HepG2 (cell line): ENCODE data around the gene DCAF8. TPM values are rescaled to one million over a fixed set of nuclear protein-coding genes. Genes with fewer than 3 reads are reported as not detected.

Source experiments
- ATAC-seq: fragments of 200-7000 bp; cut with Tn5 transposase; 3 replicates; pipeline ENCODE4 v1.9.1; 2020; ENCODE audit warnings: mild to moderate bottlenecking, moderate library complexity
- BruUV-seq: library from RNA; stranded (reverse); fragments of 400-500 nt; replicated peaks from 2 replicates; lab custom pipeline; 2021; lab: Mats Ljungman, UMichigan
- CTCF ChIA-PET: fragments of 300-600 bp; formaldehyde crosslinking; extraction: SDS; loops from one replicate; lab custom pipeline; 2021; ENCODE audit warnings: low total read pairs, inconsistent platforms, low intra/inter-chr PET ratio; lab: Yijun Ruan, JAX
- POLR2A ChIA-PET: fragments of 350-600 bp; sonication (Branson Sonifier 250); formaldehyde crosslinking; loops from one replicate; lab custom pipeline; 2020; ENCODE audit warnings: antibody characterized with exemption, inconsistent platforms; lab: Yijun Ruan, JAX
- DNase-seq: peaks from one replicate; pipeline ENCODE4 v3.0.0-alpha.2; 2015; ENCODE audit warnings: low spot score
- FAIRE-seq: peaks from 3 replicates; lab custom pipeline; 2011; peaks lifted over from hg19 to GRCh38; lab: Jason Lieb, UNC
- H2AFZ ChIP-seq: one replicate; pipeline ENCODE4 v1.6.1; 2011; ENCODE audit warnings: low read length, inconsistent platforms
- H3K27ac ChIP-seq: fragments of 300-600 bp; 3 replicates; pipeline ENCODE4 v1.8.0; 2011; ENCODE audit warnings: mixed run types, mild to moderate bottlenecking, mixed read lengths, low read length, inconsistent platforms; ENCODE audit not compliant: insufficient read depth; ENCODE audit errors: extremely low read length
- H3K27me3 ChIP-seq, 2 experiments: fragments of 200-600 bp in 1 of 2; 2 replicates in 1 of 2; 3 replicates in 1 of 2; pipeline versions ENCODE4 v1.6.0 to v1.8.0; 2011; ENCODE audit warnings: low read length in 2 of 2, mild to moderate bottlenecking in 2 of 2, moderate library complexity in 2 of 2, inconsistent platforms in 1 of 2; ENCODE audit not compliant: insufficient read depth in 2 of 2, control insufficient read depth in 1 of 2
- H3K36me3 ChIP-seq, 2 experiments: fragments of 200-600 bp in 1 of 2; replicated peaks in 1 of 2; 2 replicates in 1 of 2; 3 replicates in 1 of 2; pipeline versions ENCODE4 v1.5.1 to v1.8.0; 2011; ENCODE audit warnings: low read length in 2 of 2, inconsistent platforms in 1 of 2; ENCODE audit not compliant: insufficient read depth in 2 of 2, control insufficient read depth in 1 of 2
- H3K4me1 ChIP-seq: 2 replicates; pipeline ENCODE4 v1.5.1; 2012; ENCODE audit warnings: low read length, inconsistent platforms; ENCODE audit not compliant: insufficient read depth
- H3K4me2 ChIP-seq: 2 replicates; pipeline ENCODE4 v1.6.0; 2011; ENCODE audit warnings: low read depth, low read length, inconsistent platforms
- H3K4me3 ChIP-seq, 3 experiments: fragments of 200-600 bp in 1 of 3; sonication (generic), shearing (Covaris generic) in 1 of 3; replicated peaks in 1 of 3; 2 replicates each; pipeline ENCODE4 v1.5.1; 2011 to 2016; ENCODE audit warnings: low read length in 3 of 3, inconsistent platforms in 2 of 3, low read depth in 2 of 3, mild to moderate bottlenecking in 2 of 3, control low read depth in 1 of 3, mixed read lengths in 1 of 3; ENCODE audit not compliant: insufficient read depth in 1 of 3
- H3K79me2 ChIP-seq: one replicate; pipeline ENCODE4 v1.6.1; 2011; ENCODE audit warnings: low read length, inconsistent platforms; ENCODE audit not compliant: insufficient read depth
- H3K9ac ChIP-seq: 2 replicates; pipeline ENCODE4 v1.6.0; 2011; ENCODE audit warnings: mild to moderate bottlenecking, low read depth, low read length, inconsistent platforms; ENCODE audit not compliant: insufficient read depth
- H3K9me3 ChIP-seq: 2 replicates; pipeline ENCODE4 v1.5.1; 2012; ENCODE audit warnings: mild to moderate bottlenecking, low read length
- H4K20me1 ChIP-seq: 2 replicates; pipeline ENCODE4 v1.6.0; 2011; ENCODE audit warnings: inconsistent platforms, mild to moderate bottlenecking, low read length, moderate library complexity; ENCODE audit not compliant: insufficient read depth
- CREB3 ChIP-seq: sonication (generic); formaldehyde crosslinking; IDR thresholded peaks from 2 replicates; pipeline ENCODE4 v1.5.0; 2020; ENCODE audit warnings: missing genetic modification reagents
- GATAD2A ChIP-seq: IDR thresholded peaks from 2 replicates; pipeline ENCODE4 v1.6.1; 2016
- LBX2 ChIP-seq: sonication (generic); formaldehyde crosslinking; IDR thresholded peaks from 2 replicates; pipeline ENCODE4 v1.5.0; 2020; ENCODE audit warnings: missing genetic modification reagents, mild to moderate bottlenecking, borderline replicate concordance
- MAX ChIP-seq: IDR thresholded peaks from 2 replicates; pipeline ENCODE4 v1.6.1; 2012; ENCODE audit warnings: inconsistent platforms
- MBD4 ChIP-seq: IDR thresholded peaks from 2 replicates; pipeline ENCODE4 v1.6.1; 2012; ENCODE audit warnings: low read length, inconsistent platforms, borderline replicate concordance
- MLX ChIP-seq: IDR thresholded peaks from 2 replicates; pipeline ENCODE4 v1.6.1; 2016
- PPARG ChIP-seq: conservative IDR thresholded peaks from 2 replicates; pipeline ENCODE4 v1.6.1; 2016; ENCODE audit warnings: missing biosample characterization, missing genetic modification reagents
- SETDB1 ChIP-seq: sonication (generic); formaldehyde crosslinking; IDR thresholded peaks from 2 replicates; pipeline ENCODE4 v1.5.1; 2020; ENCODE audit warnings: missing genetic modification reagents, mild to moderate bottlenecking, borderline replicate concordance
- SMARCE1 ChIP-seq: fragments of 450-650 bp; IDR thresholded peaks from 2 replicates; pipeline ENCODE4 v1.6.1; 2017; ENCODE audit warnings: borderline replicate concordance
- SP140L ChIP-seq: sonication (generic); formaldehyde crosslinking; IDR thresholded peaks from 2 replicates; pipeline ENCODE4 v1.4.0; 2020; ENCODE audit warnings: missing genetic modification reagents, borderline replicate concordance
- SRSF1 ChIP-seq: fragments of 200-400 bp; formaldehyde crosslinking; optimal IDR thresholded peaks from 2 replicates; pipeline ENCODE3; 2017; ENCODE audit warnings: mild to moderate bottlenecking, low read depth, low read length, moderate library complexity
- XBP1 ChIP-seq: sonication (generic); formaldehyde crosslinking; IDR thresholded peaks from 2 replicates; pipeline ENCODE4 v1.5.0; 2020; ENCODE audit warnings: missing genetic modification reagents
- ZFYVE20 ChIP-seq: sonication (generic); formaldehyde crosslinking; IDR thresholded peaks from 2 replicates; pipeline ENCODE4 v1.8.0; 2023; ENCODE audit warnings: low read depth, mild to moderate bottlenecking, moderate library complexity, missing genetic modification reagents, borderline replicate concordance
- ZMAT5 ChIP-seq: sonication (generic); formaldehyde crosslinking; IDR thresholded peaks from 2 replicates; pipeline ENCODE4 v1.5.0; 2020; ENCODE audit warnings: mild to moderate bottlenecking, low read depth, missing genetic modification reagents, borderline replicate concordance
- ZNF552 ChIP-seq: sonication (generic); formaldehyde crosslinking; IDR thresholded peaks from 2 replicates; pipeline ENCODE4 v1.9.0; 2022; ENCODE audit warnings: missing genetic modification reagents, mild to moderate bottlenecking, borderline replicate concordance
- ZNF609 ChIP-seq: sonication (generic); formaldehyde crosslinking; IDR thresholded peaks from 2 replicates; pipeline ENCODE4 v1.4.0; 2020; ENCODE audit warnings: mild to moderate bottlenecking, missing genetic modification reagents, borderline replicate concordance
- WGBS: methylation state at CpG from one replicate; pipeline ENCODE4 v1.1.6; 2017; ENCODE audit warnings: low lambda C conversion rate; 5-methylcytosine and 5-hydroxymethylcytosine counted together
- in situ Hi-C: cut with HindIII; loops from 2 replicates; pipeline ENCODE4 v1.10.0; 2017; ENCODE audit warnings: low pct_unique_long_range_greater_than_20kb; ENCODE audit not compliant: extremely low pct_ligation_motif_present
- intact Hi-C: fragments of 100-400 bp; cut with micrococcal nuclease; formaldehyde crosslinking; loops from one replicate; pipeline ENCODE4 v1.10.0; 2022; ENCODE audit not compliant: unreplicated experiment
- polyA plus RNA-seq, 8 experiments: library from polyadenylated mRNA; depleted of rRNA in 3 of 8; stranded (reverse) in 7 of 8; unstranded in 1 of 8; fragments of >200 nt; fragmentation: Illumina TruSeq in 4 of 8; extraction: Trizol in 4 of 8; gene quantifications; 2 replicates each; pipeline versions ENCODE4 v1.2.1 to v1.2.3, GENCODE V29; 2011 to 2016; ENCODE audit warnings: low read depth in 4 of 8, missing spikeins in 1 of 8, mixed read lengths in 1 of 8; ENCODE audit not compliant: insufficient read depth in 1 of 8
- total RNA-seq, 5 experiments: library from RNA; depleted of rRNA; stranded (reverse); fragments of >200 nt; fragmentation: Illumina TruSeq; extraction: Trizol; gene quantifications; 2 replicates each; pipeline ENCODE4 v1.2.3, GENCODE V29; 2016; ENCODE audit warnings: low read depth in 1 of 5

Gene DCAF8
- total and polyA plus RNA-seq, 2 of the 13 experiments (the other 11 are each of a cell fraction or from before 2014, with no cell fraction given): 73.4 to 79.8 TPM

GRCh38 chr1:160258177-160258798, 4.1 kb downstream of the DCAF8 start:
- no peak for DNase-seq
- H3K9me3 ChIP-seq: no peaks in the 10 kb centered on the region
- POLR2A ChIA-PET: no interaction called here
- ATAC-seq: no peak
- in situ Hi-C loops: no loop called here
- H3K36me3 ChIP-seq: no peaks in the 10 kb centered on the region; a peak in 3 of 5 replicates
- intact Hi-C loops: no loop called here
- peaks cover 54% of the 10 kb centered on the region for H3K79me2 ChIP-seq
- peaks cover 51% of the 10 kb centered on the region for H3K4me1 ChIP-seq
- 0 out of 2 replicates have a peak, but pooled peaks cover 8% of the 10 kb centered on the region for H4K20me1 ChIP-seq
- 96% methylated on average over 7 of the region's 7 CpGs for WGBS
- no peak overlapping the region for H3K27ac ChIP-seq
- no peak for FAIRE-seq
- H3K4me2 ChIP-seq: no peak overlapping the region
- CTCF ChIA-PET: no interaction called here
- no peaks in the 10 kb centered on the region; a peak in 1 of 5 replicates for H3K27me3 ChIP-seq
- no peak overlapping the region for H3K9ac ChIP-seq
- no peak overlapping the region for H2AFZ ChIP-seq
- BruUV-seq: no TSS peak
- H3K4me3 ChIP-seq: no peak overlapping the region
- TF ChIP-seq ZMAT5 (CRISPR knock-in tag) (no peak), SMARCE1 (no peak), LBX2 (no peak), PPARG (CRISPR knock-in tag) (no peak), SRSF1 (no peak), MLX (CRISPR knock-in tag) (no peak), ZNF609 (CRISPR knock-in tag) (no peak), ZFYVE20 (CRISPR knock-in tag) (no peak), XBP1 (CRISPR knock-in tag) (no peak), SETDB1 (CRISPR knock-in tag) (no peak), CREB3 (no peak), GATAD2A (no peak), MBD4 (no peak), ZNF552 (CRISPR knock-in tag) (no peak), SP140L (no peak), MAX (no peak)
